ENCODE measurements around the gene CCNL1.
"Not testable (repeated sequence)": the region's sequence is repeated elsewhere in the genome, so short reads cannot be mapped to it uniquely, and the experiment has no call there.

CCNL1 gene

DNA sequence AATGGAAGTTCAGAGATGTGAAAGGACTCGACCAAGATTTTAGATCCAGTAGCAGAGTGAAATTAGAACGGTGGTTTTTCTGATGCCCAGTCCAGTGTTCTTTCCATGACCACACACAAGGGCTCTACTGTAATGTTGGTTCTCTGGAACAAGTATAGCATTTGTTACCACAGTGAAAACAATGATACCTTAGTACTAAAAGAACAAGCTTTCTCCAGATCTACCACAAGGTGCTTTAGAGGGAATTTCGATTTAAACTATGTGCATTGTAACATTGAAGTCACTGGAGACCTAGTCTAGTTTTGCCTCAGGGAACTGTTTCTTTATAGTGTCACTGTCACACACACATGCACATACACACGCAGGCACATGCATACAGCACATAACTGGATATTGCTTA is 12.8 kb upstream of the CCNL1 start:
- no peak for DNase-seq (ENCODE audit: low read depth in 3 of 3, low spot score in 1 of 3)

DNA sequence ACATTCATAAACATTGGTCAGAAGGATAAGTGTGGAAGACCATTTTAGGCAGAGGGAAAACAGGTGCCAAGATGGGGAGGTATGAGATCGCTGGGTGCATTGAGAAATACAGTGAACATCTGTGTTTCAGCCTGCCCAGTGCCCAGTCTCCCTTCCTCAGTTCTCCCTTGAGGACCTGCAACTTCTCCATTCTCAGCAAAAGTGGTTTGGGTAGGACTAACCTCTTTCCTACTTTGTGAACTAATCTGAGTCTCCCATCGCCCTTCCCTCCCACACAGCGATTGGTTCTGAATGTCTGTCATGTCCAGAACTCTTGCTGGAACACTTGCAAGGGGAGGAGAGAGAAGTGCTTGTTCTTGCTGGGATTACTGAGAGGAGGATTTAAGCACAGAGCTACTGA is 10.9 kb upstream of the CCNL1 start:
- no peak for DNase-seq (ENCODE audit: low read depth in 3 of 3, low spot score in 1 of 3)

DNA sequence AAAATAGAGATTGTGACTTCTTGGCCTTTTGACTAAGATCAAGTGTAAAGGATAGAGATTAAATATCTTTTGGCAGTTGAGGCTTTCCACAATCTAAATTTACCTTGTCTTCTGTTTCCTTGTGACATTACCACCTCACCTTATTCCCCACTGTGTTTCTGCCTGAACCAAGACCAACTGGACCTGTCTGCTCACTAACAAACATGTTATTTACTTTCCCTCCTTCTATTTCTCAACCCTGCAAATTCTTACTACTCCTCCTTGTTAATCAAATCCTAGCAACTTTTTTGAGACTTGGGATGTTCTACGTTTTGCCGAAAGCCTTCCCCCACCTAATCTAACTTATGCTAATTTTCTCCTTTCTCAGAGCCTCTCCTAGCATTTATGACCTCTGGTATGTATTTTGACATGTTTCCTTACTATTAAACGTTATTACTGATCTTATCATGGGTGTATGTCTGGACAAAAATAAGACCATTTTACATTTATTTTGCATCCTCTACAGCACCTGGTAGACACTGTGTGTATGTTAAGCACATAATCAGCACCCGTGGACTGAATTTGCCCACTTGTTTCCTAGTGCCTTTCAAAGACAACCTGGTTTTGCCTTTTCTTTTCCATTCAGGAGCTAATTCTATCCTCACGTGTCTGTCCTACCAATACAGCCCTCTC is 7.6 kb upstream of the CCNL1 start:
- DNase-seq (ENCODE audit: low read depth in 3 of 3, low spot score in 1 of 3), result no peak

DNA sequence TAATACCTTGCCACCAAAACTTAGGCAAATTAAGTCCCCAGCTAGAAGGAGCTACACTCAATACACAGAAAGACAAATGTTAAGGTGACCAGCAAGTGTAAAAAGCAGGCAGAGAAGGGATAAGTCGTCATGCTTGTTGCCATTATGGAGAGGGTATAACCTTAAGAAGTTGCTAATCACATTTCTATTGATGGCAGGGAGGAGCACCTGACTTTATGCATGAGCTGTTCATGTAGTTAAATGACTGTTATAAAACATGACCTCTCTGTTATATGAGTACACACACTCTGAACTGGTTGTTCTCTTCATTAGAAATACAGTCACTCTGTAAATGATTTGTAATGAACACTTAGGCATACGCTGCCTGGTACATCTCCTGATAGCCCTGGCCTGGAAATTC is 6.6 kb upstream of the CCNL1 start:
- no peak for DNase-seq (ENCODE audit: low read depth in 3 of 3, low spot score in 1 of 3)

DNA sequence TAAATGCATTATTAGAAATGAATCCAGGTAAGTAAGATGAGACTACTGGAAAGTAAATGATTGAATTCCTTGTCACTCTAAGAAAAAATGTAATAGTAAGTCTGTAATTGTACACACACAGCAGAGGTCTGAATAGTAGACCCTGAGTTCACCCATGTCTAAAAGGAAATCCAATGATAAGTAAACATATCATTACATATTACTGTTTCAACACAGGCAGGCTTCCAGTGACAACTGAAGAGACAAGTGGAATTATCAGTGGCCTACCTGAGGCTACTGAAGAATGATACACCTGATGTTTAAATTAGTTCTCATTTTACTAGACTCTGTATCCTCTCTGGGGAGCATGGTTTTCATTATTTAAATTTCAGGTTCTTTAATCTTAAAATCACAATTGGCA is 6.2 kb upstream of the CCNL1 start:
- no peak for DNase-seq (ENCODE audit: low read depth in 3 of 3, low spot score in 1 of 3)

DNA sequence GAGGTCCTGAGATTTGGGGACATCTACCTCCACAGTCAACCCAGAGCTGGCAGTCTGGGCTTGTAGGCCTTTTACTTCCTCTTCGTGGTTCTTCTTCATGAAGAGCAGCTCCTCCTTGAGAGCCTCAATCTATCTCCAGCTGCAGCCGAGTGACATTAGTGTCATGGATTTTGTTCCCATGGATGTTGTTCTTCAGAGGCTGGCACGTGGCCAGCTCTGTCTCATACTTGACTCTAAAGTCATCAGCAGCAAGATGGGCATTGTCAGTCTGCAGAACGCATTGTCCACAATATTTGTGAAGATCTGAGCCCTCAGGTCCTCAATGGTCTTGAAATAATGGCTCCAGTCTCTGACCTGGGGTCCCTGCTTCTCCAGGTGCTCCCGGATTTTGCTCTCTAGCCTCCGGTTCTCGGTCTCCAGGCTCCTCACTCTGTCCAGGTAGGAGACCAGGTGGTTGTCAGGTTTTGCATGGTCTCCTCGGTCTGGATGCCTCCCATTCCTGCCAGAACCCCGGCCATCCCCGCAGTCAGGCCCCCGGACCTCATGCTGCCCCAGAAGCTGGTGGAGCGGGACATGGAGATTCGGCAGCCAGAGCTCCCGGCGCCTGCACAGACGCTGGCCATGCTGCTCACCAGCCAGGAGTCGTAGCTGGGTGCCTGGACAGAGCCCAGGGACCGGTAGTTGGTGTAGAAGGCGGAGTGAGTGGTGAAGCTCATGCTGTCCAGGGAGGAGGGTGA is 3.4 kb upstream of the CCNL1 start:
- DNase-seq (ENCODE audit: low read depth in 3 of 3, low spot score in 1 of 3), result no peak

DNA sequence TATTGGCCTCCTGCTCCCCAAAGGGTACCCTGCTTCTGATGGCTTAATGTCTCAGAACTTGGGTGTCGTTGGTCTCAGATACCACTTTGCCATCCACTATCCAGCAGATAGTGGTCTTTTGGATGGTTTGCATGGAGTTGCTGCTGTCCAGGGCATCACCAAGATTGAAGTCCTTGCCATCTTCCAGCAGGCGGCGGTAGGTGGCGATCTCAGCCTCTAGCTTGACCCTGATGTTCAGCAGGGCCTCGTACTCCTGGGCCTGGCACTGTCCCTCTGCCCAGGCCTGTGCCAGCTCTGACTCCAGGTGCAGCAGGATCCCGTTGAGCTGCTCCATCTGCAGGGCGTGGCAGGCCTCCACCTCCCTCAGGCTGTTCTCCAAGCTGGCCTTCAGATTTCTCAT is 2.7 kb upstream of the CCNL1 start:
- DNase-seq (ENCODE audit: low read depth in 3 of 3, low spot score in 1 of 3), result not testable (repeated sequence)

DNA sequence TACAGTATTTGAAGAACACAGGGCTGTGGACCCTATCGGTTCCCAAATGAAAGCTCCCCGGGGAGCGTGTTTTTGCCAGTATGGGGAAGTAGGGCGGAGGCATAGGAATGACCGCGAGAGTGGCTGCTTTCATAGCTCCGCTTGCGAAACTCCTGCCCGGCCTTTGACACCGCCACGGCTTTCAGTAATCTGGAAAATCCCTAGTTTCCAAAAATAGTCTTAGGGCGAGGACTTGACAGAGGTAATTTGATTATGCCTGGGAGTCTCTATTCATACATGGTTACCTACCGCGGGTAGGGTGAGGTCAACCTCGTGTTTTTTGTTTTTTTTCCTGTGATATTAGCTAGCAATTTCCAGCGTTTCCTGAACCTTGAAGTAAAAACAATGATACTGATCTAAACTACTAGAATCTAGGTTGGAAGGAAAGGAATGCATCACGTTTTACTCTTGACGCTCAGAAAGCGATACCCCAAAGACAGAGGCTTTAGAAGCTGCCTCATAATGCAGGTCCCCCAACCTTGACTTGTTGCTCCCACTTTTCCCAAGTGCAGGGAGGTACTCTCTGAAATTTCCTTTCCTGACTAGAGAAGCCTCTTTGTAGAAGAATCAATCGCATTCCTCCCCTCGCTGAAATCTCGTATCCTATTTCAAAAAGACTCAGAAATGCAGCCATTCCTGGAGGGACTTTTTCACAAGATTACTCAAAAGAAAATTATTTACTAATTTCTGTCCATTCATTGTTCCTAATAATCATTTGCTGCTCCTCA is 894 bp upstream of the CCNL1 start:
- peak in 2 of 3 donors; percentile 17 to 19 for DNase-seq (ENCODE audit: low read depth in 3 of 3, low spot score in 1 of 3)

DNA sequence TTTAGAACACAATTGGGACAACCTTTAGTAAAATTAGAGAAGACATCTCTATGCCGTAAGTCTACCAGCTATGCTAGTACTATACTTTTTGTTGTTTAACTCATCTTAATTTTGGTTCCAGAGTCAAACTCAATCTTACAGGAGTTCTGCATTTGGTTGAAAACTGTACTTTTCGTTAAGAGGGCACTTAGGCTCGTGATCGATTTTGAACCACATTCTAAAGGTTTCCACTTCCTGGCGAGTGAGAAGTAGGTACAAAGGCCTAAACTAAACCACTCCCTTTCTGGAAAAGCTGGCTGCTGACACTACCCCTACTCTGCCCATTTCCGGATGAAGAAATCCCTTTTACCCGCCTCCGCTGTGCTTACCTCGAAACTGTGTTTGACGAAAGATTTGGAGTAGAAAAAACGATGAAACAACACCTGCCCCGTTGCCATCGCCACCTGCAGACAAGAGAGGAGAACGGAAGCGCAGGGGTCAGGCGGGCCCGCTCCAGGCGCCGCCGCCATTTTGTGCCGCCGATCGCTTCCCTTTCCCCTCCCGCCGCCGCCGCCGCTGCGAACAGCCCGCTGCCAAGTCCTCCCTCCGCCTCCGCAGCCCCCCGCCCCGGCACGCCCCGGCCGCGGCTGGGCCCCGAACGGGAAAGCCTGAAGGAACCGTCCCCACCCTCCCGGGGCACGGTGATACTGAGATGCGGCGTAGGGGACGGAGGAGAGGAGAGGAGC is 748 bp downstream of the CCNL1 start:
- peak; percentile 45 to 60 (median 55) for DNase-seq (ENCODE audit: low read depth in 3 of 3, low spot score in 1 of 3)

DNA sequence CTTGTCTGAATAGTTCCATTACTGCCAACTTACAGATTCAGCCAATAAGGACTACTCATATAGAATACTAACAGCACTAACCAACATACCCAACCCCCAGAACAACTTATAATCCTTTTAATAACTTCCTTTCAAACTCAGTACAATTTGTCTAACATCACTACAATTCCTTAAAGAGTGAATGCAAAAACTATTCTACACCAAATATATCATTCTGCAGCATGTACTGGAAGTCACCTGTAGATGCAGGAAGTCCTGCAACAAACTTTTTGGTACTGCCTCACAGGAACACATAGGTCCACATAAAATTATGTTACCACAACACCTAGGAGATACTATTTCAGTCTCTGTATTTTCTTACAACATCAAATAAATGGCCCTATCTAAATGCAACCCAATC is 2.1 kb downstream of the CCNL1 start:
- DNase-seq (ENCODE audit: low read depth in 3 of 3, low spot score in 1 of 3), result no peak

DNA sequence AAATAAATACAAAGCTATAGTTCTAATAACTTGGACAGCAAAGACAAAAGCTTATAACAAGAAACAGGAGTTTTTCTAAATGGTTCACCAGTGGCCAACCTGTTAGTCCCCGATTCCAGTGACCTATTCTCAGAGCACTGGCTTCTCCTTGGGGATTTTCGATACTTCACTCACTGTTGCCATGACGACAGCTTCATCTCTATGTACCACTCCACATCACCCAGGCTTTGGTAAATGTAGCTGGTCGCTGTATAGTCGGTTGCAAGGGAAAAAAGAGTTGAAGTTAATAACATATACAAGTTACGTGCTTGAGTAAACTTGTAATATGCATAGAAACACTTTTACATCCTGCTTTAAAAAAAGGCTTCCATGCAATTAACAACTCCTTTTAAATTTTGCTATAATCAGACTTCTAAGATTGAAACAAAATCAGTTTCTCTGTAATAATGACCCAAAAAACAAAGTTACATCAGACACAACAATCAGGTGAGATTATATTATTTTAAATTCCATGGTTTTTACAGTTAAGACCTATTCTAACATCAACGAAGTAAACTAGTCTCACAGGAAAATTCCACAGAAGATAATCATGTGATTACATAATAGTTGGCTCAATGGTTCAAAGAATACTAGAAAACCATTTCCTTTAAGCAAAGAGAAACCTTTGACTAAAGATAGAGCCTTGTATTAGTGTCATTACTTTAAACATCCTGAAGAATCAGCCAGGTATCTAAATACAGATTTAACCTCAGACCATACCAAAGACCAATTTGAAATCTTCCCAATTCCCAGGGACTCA is 2.9 kb downstream of the CCNL1 start:
- no peak for DNase-seq (ENCODE audit: low read depth in 3 of 3, low spot score in 1 of 3)

DNA sequence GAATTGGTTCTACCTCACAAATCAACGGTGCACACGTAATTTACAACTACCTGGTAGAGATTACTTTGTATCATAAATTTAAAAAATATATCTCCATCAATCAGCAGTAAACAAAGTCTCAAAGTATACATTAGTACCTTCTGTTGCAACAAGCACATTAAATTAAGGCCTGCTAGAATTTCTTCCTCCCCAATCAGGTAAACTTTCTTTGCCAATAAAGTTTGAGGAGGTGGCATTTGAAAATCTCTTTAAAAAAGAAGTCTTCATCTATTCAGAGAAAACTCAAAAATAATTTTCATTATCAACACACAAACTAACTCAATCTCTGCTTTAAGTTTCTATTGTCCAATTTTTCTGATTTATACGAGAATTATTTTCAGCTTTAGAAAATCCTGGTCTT is 4.4 kb downstream of the CCNL1 start:
- no peak for DNase-seq (ENCODE audit: low read depth in 3 of 3, low spot score in 1 of 3)

DNA sequence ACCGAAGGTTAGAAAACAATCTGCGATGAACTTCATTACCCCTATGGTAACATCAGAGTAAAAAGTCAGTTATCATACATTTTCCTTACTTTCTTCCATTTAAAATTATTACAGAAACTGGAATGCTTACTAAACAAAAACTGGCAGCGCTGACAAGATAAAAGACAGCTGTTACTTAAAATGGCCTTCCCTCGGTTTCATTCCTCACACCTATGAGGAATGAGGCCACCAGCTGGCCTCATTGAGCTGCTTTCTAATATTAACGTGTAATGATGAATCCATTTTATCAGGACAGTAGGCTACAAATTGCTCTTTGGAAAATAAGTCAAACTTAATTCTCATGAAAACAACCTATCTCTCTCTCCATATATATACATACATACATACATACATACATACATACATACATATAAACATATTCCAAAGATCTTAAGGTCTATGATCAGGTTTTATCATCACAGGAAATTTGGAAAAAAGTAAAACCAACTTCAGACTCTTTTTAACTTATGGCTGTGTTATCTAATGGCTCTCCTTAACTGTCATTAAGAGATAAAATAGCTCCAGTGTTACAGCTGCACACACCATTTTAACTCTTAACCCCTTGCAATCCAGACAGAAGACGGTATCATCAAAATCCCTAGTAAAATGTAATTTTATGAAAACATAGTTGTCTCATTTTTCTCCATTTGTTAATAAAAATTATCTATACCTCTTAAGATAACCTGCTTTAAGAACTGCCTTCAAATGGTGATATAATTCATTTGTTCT is 5.2 kb downstream of the CCNL1 start:
- no peak for DNase-seq (ENCODE audit: low read depth in 3 of 3, low spot score in 1 of 3)

DNA sequence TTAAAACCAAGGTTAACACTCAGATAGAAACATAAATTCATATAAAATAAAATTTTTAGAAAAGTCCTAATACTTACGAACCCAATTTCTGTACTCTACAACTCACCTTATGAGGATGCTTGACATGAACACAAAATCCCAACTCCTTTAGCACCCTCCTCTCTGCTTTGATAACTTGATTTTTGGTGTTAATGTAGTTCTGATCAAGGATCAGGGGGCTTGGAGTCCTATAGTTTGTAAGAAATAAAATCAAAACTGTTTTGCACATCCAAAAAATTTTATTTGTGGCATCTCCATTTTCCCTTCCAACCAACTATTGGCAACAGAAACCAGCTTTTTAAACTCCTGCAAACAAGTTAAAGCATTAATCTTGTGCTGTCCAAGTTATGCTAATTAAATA is 7.0 kb downstream of the CCNL1 start:
- DNase-seq (ENCODE audit: low read depth in 3 of 3, low spot score in 1 of 3), result no peak

DNA sequence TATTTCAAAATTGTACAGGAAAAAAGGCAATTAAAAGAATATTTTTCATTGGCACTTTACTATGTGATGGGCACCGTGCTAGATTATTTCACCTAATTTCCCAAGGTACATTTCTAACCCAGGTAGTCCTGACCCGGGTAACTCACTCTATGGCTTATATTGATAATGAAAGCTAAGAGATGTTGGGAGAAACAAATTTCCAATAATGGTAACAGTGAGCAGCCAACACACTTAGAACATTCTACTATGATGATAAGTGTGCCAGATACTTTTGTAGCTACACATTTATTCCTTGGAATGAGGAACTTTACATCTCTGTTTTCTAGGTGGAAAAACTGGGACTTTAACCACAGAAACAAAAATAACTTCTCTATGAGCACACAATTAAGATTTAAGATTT is 7.5 kb downstream of the CCNL1 start:
- DNase-seq (ENCODE audit: low read depth in 3 of 3, low spot score in 1 of 3), result no peak

DNA sequence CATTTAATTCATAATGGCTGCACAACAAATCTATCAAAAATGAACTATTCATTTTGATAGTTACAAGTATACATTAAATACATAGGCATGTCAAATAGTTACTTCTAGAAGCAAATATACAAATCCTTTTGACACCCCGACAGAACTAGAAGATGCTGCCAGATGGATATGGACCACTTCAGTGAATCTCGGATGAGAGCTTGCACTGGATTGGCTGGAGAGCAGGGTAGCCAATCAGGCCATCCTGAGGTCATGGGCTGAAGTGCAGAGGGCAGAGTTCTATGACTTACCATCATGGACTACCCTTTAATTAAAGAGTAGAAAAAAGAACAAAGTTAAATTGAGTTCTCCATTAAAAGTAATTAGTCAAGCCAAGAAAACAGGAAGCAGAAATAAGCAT is 8.3 kb downstream of the CCNL1 start:
- DNase-seq (ENCODE audit: low read depth in 3 of 3, low spot score in 1 of 3), result no peak

DNA sequence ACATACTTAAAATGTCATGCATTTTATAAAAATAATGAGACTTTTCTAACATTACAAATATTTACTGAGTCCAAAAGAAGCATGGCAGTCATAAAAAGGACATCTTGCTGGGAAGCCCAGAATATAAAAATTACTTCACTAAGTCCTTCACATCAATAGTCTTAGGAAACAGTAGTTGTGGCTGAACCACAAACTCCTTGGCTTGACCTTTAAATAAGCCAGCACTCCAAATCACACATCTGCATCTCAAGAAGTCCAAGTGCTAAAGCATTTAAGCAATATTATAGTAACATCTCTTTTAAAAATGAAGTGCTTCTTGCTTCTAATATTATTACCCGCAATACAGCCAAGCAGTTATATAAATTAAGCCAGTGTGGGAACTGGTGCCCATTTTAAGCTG is 8.8 kb downstream of the CCNL1 start:
- DNase-seq (ENCODE audit: low read depth in 3 of 3, low spot score in 1 of 3), result no peak

DNA sequence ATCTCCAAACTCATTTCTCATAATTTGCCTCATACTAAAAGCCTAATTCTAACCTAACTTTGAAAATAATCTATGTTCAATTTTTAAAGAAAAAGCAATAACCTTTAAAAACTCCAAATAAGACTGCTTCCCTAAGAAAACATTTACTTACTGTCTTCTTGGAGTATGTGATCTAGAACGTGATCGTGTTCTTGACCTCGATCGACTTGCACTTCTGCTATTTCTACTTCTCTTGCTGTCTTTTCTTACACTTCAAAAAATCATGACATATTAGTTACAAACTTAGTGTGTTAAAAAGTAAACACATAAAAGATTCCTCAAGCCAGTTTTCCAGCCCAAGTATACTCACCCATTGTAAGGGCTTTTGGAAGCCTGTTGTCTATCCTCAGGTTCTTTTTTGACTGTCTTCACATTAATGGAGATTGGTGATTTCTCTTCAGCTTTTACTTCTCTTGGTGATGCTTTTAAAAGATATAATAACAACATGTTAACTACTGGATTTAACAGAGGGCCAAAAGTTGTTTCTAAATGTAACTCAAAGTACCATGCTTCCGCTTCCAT is 10.7 kb downstream of the CCNL1 start:
- no peak for DNase-seq (ENCODE audit: low read depth in 3 of 3, low spot score in 1 of 3)

DNA sequence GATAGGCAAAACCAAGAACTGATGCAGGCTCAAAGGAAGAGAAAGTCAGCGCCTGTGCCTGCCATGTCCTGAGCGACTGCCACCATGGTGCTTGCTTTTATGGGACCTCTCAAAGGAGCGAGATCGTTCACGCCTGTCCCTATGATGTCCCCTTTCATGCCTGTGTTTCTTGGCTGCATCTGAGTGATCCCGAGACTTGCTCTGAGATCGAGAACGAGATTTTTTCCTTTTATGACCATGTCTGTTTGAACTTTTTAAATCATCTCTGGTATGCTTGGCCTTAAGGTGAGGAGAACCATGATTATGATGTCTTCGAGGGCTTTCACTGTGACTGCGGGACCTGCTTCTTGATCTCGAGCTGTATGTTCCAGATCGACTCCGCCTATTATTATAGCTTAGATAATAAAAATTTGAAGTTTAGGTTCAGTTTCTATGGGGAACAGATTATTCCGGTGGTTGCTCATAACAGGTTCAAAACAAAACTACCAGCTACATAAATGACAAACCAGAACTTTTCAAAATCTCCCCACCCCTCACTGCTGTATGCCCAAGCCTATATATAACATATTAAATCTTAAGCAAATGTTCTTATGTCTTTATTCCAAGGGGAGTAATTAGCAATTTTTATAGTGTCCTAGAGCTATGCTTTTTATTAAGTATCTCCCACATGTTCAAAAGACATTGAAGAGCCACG is 11.6 kb downstream of the CCNL1 start:
- DNase-seq (ENCODE audit: low read depth in 3 of 3, low spot score in 1 of 3), result no peak

All from stimulated activated CD4-positive, alpha-beta T cell treated with anti-CD3 and anti-CD28 coated beads, TNF-alpha, amount 100 ng/mL, for 1 hour (primary cell).